Natural killer cell treated with Interleukin-12 subunit alpha and Interleukin-12 subunit beta and Interleukin-15 and Interleukin-18, amount 100 ng/mL, for 72 hours (primary cell): ENCODE measurements around the gene APOBEC2. TPM values are rescaled to one million over a fixed set of nuclear protein-coding genes. Genes with fewer than 3 reads are reported as not detected.

Experiments used
- ATAC-seq, 2 donors: fragments of 150-1000 bp; cut with Tn5 transposase in 1 of 2; sonication (Bioruptor Pico), chemical (Tn5 transposase) in 1 of 2; 2 replicates each; pipeline ENCODE4 v1.10.0; 2021
- DNase-seq: peaks from one replicate; pipeline ENCODE4 v3.0.0; 2022; ENCODE audit warnings: low spot score
- H3K27ac Mint-ChIP-seq, 2 donors: 1 replicate in 1 of 2; 2 replicates in 1 of 2; pipeline ENCODE4 v1.8.0; 2022; ENCODE audit warnings: mixed read lengths in 2 of 2, mild to moderate bottlenecking in 1 of 2, moderate library complexity in 1 of 2
- H3K27me3 Mint-ChIP-seq, 2 donors: 1 replicate in 1 of 2; 2 replicates in 1 of 2; pipeline ENCODE4 v1.8.0; 2022; ENCODE audit warnings: mixed read lengths in 2 of 2
- H3K36me3 Mint-ChIP-seq: one replicate; pipeline ENCODE4 v1.8.0; 2022; ENCODE audit warnings: mixed read lengths
- H3K4me1 Mint-ChIP-seq, 2 donors: 1 replicate in 1 of 2; 2 replicates in 1 of 2; pipeline ENCODE4 v1.8.0; 2022; ENCODE audit warnings: low read depth in 2 of 2, mixed read lengths in 2 of 2, mild to moderate bottlenecking in 1 of 2
- H3K4me3 Mint-ChIP-seq: one replicate; pipeline ENCODE4 v1.8.0; 2022; ENCODE audit warnings: mixed read lengths
- H3K9me3 Mint-ChIP-seq: 2 replicates; pipeline ENCODE4 v1.8.0; 2022; ENCODE audit warnings: mixed read lengths
- total RNA-seq, 2 donors: library from RNA; stranded (reverse); gene quantifications; one replicate each; pipeline ENCODE4 v1.2.3, GENCODE V29; 2022

Gene APOBEC2
- total RNA-seq, 2 donors from 2014 or later: not detected

- Mint-ChIP-seq H3K9me3 (no peaks in the 10 kb centered on the region), H3K36me3 (peaks cover 8% of the 10 kb centered on the region), H3K27me3 (no peaks in the 10 kb centered on the region), H3K4me1 (peaks cover 19 to 21% of the 10 kb centered on the region in 2 donors), H3K27ac (no peak overlapping the region), H3K4me3 (no peak overlapping the region)
- ATAC-seq (no peak), DNase-seq (no peak)
Measured at GRCh38 chr6:41056768-41057490, 3.9 kb downstream of the APOBEC2 start.

GRCh38 chr6:41058783-41059181 lies 5.8 kb downstream of the APOBEC2 start:
- H3K27ac Mint-ChIP-seq: peak overlapping the region; percentile 58 to 68
- peaks cover 12% of the 10 kb centered on the region in 2 donors for H3K4me1 Mint-ChIP-seq
- peaks cover 9% of the 10 kb centered on the region for H3K36me3 Mint-ChIP-seq
- no peak overlapping the region for H3K4me3 Mint-ChIP-seq
- no peaks in the 10 kb centered on the region for H3K27me3 Mint-ChIP-seq
- no peaks in the 10 kb centered on the region for H3K9me3 Mint-ChIP-seq
- no peak for DNase-seq
- no peak for ATAC-seq

- Mint-ChIP-seq H3K4me1 (peaks cover 12% of the 10 kb centered on the region in 2 donors), H3K36me3 (peaks cover 9% of the 10 kb centered on the region), H3K27ac (peak overlapping the region in 1 of 2 donors; percentile 68), H3K27me3 (no peaks in the 10 kb centered on the region), H3K9me3 (no peaks in the 10 kb centered on the region), H3K4me3 (no peak overlapping the region)
- ATAC-seq (no peak), DNase-seq (no peak)
Measured at GRCh38 chr6:41059556-41059955, 6.6 kb downstream of the APOBEC2 start.

- no peak overlapping the region for H3K27ac Mint-ChIP-seq
Measured at GRCh38 chr6:41061196-41061726, 8.3 kb downstream of the APOBEC2 start.

DNA sequence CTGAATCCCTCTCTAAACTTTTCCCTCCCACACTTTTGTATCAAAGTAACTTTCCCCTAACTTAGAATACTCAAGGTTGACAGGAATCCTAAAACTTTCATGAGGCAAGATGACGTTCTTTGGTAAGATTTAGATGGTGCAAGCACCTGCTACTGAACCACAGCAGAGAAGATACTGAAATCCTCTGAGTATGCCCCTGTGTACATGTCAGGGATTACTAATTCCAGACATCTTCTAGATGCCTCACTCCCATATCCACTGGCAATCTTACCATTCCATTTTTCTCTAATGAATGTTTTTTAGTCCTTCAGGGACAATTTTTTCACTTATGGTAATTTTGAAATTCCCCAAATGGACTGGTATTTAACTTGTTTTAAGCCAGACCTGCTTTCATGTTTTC lies 9.1 kb downstream of the APOBEC2 start:
- no peaks in the 10 kb centered on the region for H3K9me3 Mint-ChIP-seq
- H3K27me3 Mint-ChIP-seq: no peaks in the 10 kb centered on the region
- no peak for DNase-seq
- no peak overlapping the region for H3K4me3 Mint-ChIP-seq
- ATAC-seq: no peak
- peaks cover 16 to 17% of the 10 kb centered on the region in 2 donors for H3K4me1 Mint-ChIP-seq
- H3K27ac Mint-ChIP-seq: no peak overlapping the region
- peaks cover 15% of the 10 kb centered on the region for H3K36me3 Mint-ChIP-seq

More at GRCh38 chr6:41061196-41061726, 8.3 kb downstream of the APOBEC2 start:
- no peak for ATAC-seq
- Mint-ChIP-seq H3K4me3 (no peak overlapping the region), H3K4me1 (peaks cover 12% of the 10 kb centered on the region in 2 donors), H3K27me3 (no peaks in the 10 kb centered on the region), H3K36me3 (peaks cover 9% of the 10 kb centered on the region), H3K9me3 (no peaks in the 10 kb centered on the region)
- no peak for DNase-seq

DNA sequence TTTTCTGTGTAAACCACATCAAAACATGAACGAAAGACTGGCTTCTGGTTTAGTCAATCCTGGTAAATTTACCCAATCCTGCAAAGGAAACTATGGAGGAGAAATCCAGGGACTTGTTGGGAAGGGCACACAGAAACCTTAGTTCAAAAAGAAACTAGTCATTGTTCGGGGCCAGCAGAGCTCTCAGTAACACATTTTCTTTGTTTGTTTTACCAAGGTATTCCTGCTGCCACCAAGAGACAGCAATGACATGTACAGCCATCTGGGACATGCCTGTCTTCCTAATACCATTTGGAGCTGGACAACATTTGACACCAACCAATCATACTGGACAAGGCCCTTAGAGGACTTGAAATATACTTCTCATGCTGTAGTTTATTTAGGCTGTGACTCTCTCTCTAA lies 10.9 kb downstream of the APOBEC2 start:
- ATAC-seq (no peak), DNase-seq (no peak)
- H3K4me3 Mint-ChIP-seq: no peak overlapping the region
- no peaks in the 10 kb centered on the region for H3K9me3 Mint-ChIP-seq
- H3K36me3 Mint-ChIP-seq: peaks cover 25% of the 10 kb centered on the region
- H3K27me3 Mint-ChIP-seq: no peaks in the 10 kb centered on the region
- H3K4me1 Mint-ChIP-seq: peaks cover 7 to 17% of the 10 kb centered on the region in 2 donors
- H3K27ac Mint-ChIP-seq: no peak overlapping the region

DNA sequence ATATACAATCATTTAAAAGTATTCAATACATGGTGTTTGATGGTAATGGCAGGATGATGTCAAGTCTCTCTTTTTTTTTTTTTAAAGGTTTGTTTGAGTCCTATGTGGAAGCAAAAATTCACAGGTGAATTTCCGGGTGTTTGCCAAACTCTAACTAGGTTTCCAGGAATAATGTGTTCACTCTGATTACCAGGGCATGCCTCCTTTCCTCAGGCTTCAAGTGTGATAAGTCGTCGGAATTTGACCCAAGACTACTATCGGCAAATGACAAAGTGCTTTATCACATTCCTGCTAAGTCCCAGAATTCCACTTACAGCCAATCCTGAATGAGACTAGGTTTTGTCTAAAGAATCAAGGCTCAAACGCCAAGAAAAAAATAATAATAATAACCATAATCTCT lies 11.8 kb downstream of the APOBEC2 start:
- no peaks in the 10 kb centered on the region for H3K27me3 Mint-ChIP-seq
- no peak overlapping the region for H3K27ac Mint-ChIP-seq
- peaks cover 33% of the 10 kb centered on the region for H3K36me3 Mint-ChIP-seq
- DNase-seq: no peak
- H3K4me3 Mint-ChIP-seq: no peak overlapping the region
- H3K4me1 Mint-ChIP-seq: peaks cover 7 to 17% of the 10 kb centered on the region in 2 donors
- no peak for ATAC-seq
- H3K9me3 Mint-ChIP-seq: no peaks in the 10 kb centered on the region

- Mint-ChIP-seq H3K27ac (no peak overlapping the region), H3K4me3 (no peak overlapping the region), H3K4me1 (peaks cover 5 to 21% of the 10 kb centered on the region in 2 donors), H3K36me3 (peaks cover 28% of the 10 kb centered on the region), H3K9me3 (no peaks in the 10 kb centered on the region), H3K27me3 (no peaks in the 10 kb centered on the region)
- ATAC-seq (no peak), DNase-seq (no peak)
Measured at GRCh38 chr6:41065550-41066026, 12.6 kb downstream of the APOBEC2 start.

- no peak for DNase-seq
- H3K36me3 Mint-ChIP-seq: peaks cover 28% of the 10 kb centered on the region
- no peak for ATAC-seq
- H3K4me1 Mint-ChIP-seq: peaks cover 5 to 32% of the 10 kb centered on the region in 2 donors
- no peaks in the 10 kb centered on the region for H3K9me3 Mint-ChIP-seq
- no peaks in the 10 kb centered on the region for H3K27me3 Mint-ChIP-seq
- no peak overlapping the region for H3K27ac Mint-ChIP-seq
- no peak overlapping the region for H3K4me3 Mint-ChIP-seq
Measured at GRCh38 chr6:41066867-41067304, 13.9 kb downstream of the APOBEC2 start.

GRCh38 chr6:41071501-41071922 lies 18.5 kb downstream of the APOBEC2 start:
- Mint-ChIP-seq H3K4me3 (peak overlapping the region; percentile 90), H3K27ac (peak overlapping the region; percentile 98), H3K4me1 (peaks cover 28 to 56% of the 10 kb centered on the region in 2 donors), H3K36me3 (peaks cover 30% of the 10 kb centered on the region), H3K9me3 (no peaks in the 10 kb centered on the region), H3K27me3 (no peaks in the 10 kb centered on the region)
- no peak for ATAC-seq
- DNase-seq: no peak

DNA sequence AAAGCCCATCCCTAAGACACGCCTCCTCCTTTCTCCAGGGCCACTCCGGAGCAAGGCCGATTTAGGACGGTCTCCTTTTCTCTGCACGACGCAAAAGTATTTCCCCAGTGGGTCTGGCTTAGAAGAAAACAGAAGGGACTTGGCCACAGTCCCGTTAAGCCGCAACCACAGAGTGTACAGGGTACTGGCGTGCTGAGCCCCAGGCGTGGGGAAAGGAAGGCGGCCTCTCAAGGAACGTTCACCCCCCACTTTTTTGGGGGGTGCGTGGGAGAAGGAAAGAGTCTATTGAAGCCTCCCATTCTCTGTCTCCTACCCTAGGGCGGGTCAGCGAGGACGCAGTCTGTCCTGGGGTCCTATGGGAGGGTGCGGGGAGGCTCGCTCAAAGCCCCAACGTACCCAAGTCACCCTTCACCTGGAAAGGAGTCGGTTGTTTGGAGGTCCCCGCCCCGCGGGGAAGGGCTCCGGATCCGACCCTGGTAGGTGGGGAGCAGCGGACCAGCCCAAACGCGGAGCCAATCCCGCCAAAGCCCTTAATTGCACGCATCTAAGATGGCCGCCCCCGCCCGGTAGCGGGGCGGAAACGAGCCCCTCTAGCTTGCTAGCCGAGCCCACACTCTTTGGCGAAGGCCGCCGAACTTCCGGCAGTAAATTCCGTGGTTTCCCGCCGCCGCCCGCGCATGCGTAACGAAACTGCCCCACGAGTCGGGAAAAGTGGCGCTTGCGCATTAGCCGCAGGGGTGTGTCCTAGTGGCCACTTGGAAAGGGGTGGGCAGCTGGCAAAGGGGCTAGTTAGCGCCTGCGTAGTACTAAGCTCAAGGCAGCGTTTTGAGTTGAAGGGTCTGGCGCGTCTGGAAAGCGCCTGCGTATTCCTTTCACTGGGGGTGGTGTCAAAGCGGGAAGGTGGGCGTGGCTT lies 19.2 kb downstream of the APOBEC2 start, which contains the start of gene OARD1:
Gene OARD1, minus strand, starts transcription at position 434 of the 913 bp plus-strand sequence. CDS start 722 bp downstream, outside the sequence.
- H3K36me3 Mint-ChIP-seq: peaks cover 23% of the 10 kb centered on the region
- H3K4me1 Mint-ChIP-seq: peaks cover 23 to 51% of the 10 kb centered on the region in 2 donors
- DNase-seq: peak; percentile 100
- no peaks in the 10 kb centered on the region for H3K9me3 Mint-ChIP-seq
- peak within 1 kb of the TSS; percentile 90 for H3K4me3 Mint-ChIP-seq
- no peaks in the 10 kb centered on the region for H3K27me3 Mint-ChIP-seq
- ATAC-seq: peak; percentile 84 to 86
- peak within 1 kb of the TSS; percentile 98 for H3K27ac Mint-ChIP-seq

DNA sequence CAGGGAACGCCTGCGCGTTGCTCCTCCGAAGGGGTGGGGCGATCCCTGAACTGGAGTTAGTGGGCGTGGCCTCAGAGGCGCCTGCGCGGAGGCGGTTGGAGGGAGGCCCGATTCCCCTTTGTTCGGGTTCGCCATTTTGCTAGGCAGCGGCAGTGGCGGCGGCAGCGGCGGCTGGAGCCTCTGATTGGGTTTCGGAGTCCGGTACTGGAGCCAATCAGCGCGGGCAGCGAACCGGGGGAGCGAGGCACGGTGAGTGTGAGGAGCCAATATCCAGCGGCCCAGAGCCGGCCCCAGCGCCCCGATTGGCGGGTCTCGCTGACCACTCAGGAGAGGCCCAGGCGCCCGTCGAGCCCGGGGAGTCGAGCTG lies 19.8 kb downstream of the APOBEC2 start, which contains the start of gene NFYA:
Gene NFYA, plus strand, starts transcription at position 139 of the 367 bp plus-strand sequence. CDS start 6,116 bp downstream, outside the sequence.
- Mint-ChIP-seq H3K27me3 (no peaks in the 10 kb centered on the region), H3K9me3 (no peaks in the 10 kb centered on the region), H3K27ac (peak within 1 kb of the TSS; percentile 98), H3K36me3 (peaks cover 17% of the 10 kb centered on the region), H3K4me3 (peak within 1 kb of the TSS; percentile 94), H3K4me1 (peaks cover 23 to 45% of the 10 kb centered on the region in 2 donors)
- DNase-seq: no peak
- peak; percentile 87 to 88 for ATAC-seq

DNA sequence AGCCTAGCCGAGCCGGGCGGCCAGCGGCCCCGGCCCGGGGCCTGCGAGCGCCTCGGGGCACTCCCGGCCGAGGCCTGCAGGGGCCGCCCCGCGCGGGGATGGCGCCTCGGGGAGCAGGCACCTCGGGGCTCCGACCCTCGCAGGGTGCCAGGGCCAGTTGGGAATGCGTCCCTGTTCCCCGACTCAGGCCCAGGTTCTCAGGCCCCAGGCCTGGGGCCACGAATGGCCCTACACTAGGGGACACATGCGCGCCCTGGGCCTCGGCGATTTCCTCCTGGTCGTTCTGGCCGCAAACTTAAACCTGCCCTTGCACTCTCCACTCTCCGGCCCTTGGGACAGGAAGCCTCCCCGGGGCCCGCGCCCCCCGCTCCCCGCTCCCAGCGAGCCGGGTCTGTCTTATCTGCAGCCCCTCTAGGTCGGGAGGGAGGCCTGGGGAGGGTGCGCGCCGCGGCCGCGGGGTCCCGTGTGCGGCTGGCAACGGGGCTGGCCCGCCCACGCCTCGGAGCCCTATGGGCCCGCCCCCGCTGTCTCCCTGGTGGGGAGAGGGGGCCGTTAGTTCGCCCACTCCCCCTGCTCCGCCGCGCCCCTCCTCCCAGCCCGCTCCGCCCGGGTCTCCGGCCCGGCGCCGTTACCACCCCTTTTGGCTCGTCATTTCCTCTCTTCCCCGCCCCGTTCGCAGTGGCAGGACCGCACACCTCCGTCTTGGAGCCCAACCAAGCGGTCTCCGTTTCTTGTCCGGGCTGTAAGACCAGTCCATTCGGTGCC lies 20.4 kb downstream of the APOBEC2 start:
- Mint-ChIP-seq H3K9me3 (no peaks in the 10 kb centered on the region), H3K27ac (peak overlapping the region; percentile 98), H3K27me3 (no peaks in the 10 kb centered on the region), H3K4me3 (peak overlapping the region; percentile 94), H3K4me1 (peaks cover 23 to 41% of the 10 kb centered on the region in 2 donors), H3K36me3 (peaks cover 16% of the 10 kb centered on the region)
- peak; percentile 26 to 37 for ATAC-seq
- peak; percentile 89 for DNase-seq
